Kidney (tissue), 14 donors: ENCODE results near the gene CNKSR1. TPM values are rescaled to one million over a fixed set of nuclear protein-coding genes. Genes with fewer than 3 reads are reported as not detected.

Experiments
- DNase-seq, 5 donors: peaks; one replicate each; pipeline ENCODE4 v3.0.0-alpha.2; 2013 to 2020
- FAIRE-seq: peaks from 2 replicates; lab custom pipeline; 2012; peaks lifted over from hg19 to GRCh38; lab: Jason Lieb, UNC
- H3K27ac ChIP-seq, 2 donors: one replicate each; pipeline ENCODE4 v1.7.0; 2013; ENCODE audit warnings: low read depth in 2 of 2, low read length in 2 of 2, inconsistent platforms in 1 of 2
- H3K27me3 ChIP-seq: one replicate; pipeline ENCODE4 v1.7.1; 2013; ENCODE audit warnings: low read length, inconsistent platforms; ENCODE audit not compliant: control insufficient read depth, insufficient read depth
- H3K36me3 ChIP-seq, 3 donors: one replicate each; pipeline versions ENCODE4 v1.7.0 to v1.7.1; 2013; ENCODE audit warnings: low read length in 3 of 3, control low read depth in 1 of 3, inconsistent platforms in 1 of 3; ENCODE audit not compliant: insufficient read depth in 3 of 3, control insufficient read depth in 2 of 3
- H3K4me1 ChIP-seq, 3 donors: one replicate each; pipeline versions ENCODE4 v1.7.0 to v1.7.1; 2013; ENCODE audit warnings: low read length in 3 of 3, inconsistent platforms in 1 of 3, low read depth in 1 of 3; ENCODE audit not compliant: control insufficient read depth in 2 of 3, insufficient read depth in 2 of 3
- H3K4me3 ChIP-seq, 3 donors: one replicate each; pipeline versions ENCODE4 v1.7.0 to v1.8.1; 2013; ENCODE audit warnings: low read length in 3 of 3, control low read depth in 1 of 3, inconsistent platforms in 1 of 3
- H3K9ac ChIP-seq, 3 donors: one replicate each; pipeline versions ENCODE4 v1.7.0 to v1.7.1; 2013; ENCODE audit warnings: low read length in 3 of 3, control low read depth in 1 of 3, inconsistent platforms in 1 of 3
- H3K9me3 ChIP-seq, 3 donors: one replicate each; pipeline versions ENCODE4 v1.7.0 to v1.7.1; 2013; ENCODE audit warnings: low read length in 3 of 3, control low read depth in 1 of 3, inconsistent platforms in 1 of 3; ENCODE audit not compliant: control insufficient read depth in 2 of 3, insufficient read depth in 1 of 3
- intact Hi-C: fragments of 100-400 bp; cut with DNase I; formaldehyde crosslinking; loops from one replicate; pipeline ENCODE4 v1.11.1; 2022
- polyA plus RNA-seq: library from polyadenylated mRNA; stranded (reverse); fragments of 350-450 nt; fragmentation: Illumina TruSeq; extraction: RNeasy Lipid Tissue Mini Kit (QIAGEN cat#74804); gene quantifications from one replicate; pipeline ENCODE4 v1.2.3, GENCODE V29; 2014; ENCODE audit warnings: low read depth, low replicate concordance; ENCODE audit not compliant: insufficient read depth
- total RNA-seq: library from RNA; stranded (reverse); fragmentation: NEBNext Ultra II Directional; extraction: Animal tissue kit (Norgen Biotek cat#: 25700); gene quantifications from one replicate; pipeline ENCODE4 v1.2.1, GENCODE V29; 2021
- TF ChIP-seq, protein P1 (sequence below): IDR thresholded peaks from 3 replicates; pipeline ENCODE4 v1.5.1; 2012; ENCODE audit warnings: mild to moderate bottlenecking, moderate library complexity, borderline replicate concordance; ENCODE audit not compliant: insufficient read depth; ENCODE audit errors: extremely low read depth
- donor health status: control.
- donor health status: control.
- donor health status: control.
- donor health status: control.
- donor health status: control.
- donor health status: DM: yes; HTN: yes; CAD: no.
- donor health status: Normal renal cell carcinoma (clear cell type).

CNKSR1 gene
- total and polyA plus RNA-seq, 2 donors from 2014 or later = 8.8 to 19.7 TPM

DNA sequence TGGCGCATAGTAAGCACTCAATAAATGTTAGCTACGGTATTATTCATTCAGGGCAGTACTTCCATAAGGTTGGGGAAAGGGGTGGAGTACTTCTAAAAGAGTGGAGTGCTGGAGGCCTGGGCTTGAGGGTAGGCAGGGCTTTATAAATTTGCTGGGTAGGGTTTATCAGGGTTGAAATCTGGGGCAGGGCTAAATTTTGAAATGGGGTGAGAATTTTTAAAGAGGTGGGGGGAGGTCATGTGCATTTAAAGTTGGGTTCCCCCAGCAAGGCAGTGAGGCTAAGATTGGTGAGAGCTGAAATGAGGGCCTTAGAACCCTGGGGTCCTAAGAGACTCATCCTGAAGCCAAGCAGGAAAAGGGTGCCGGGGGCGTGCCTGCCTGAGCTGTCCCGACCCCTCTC lies 23.1 kb downstream of the CNKSR1 start:
- TF ChIP-seq, protein P1, sequence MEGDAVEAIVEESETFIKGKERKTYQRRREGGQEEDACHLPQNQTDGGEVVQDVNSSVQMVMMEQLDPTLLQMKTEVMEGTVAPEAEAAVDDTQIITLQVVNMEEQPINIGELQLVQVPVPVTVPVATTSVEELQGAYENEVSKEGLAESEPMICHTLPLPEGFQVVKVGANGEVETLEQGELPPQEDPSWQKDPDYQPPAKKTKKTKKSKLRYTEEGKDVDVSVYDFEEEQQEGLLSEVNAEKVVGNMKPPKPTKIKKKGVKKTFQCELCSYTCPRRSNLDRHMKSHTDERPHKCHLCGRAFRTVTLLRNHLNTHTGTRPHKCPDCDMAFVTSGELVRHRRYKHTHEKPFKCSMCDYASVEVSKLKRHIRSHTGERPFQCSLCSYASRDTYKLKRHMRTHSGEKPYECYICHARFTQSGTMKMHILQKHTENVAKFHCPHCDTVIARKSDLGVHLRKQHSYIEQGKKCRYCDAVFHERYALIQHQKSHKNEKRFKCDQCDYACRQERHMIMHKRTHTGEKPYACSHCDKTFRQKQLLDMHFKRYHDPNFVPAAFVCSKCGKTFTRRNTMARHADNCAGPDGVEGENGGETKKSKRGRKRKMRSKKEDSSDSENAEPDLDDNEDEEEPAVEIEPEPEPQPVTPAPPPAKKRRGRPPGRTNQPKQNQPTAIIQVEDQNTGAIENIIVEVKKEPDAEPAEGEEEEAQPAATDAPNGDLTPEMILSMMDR = no peak
- DNase-seq (no peak), FAIRE-seq (no peak)
- Histone ChIP-seq H3K36me3 (no peaks in the 10 kb centered on the region), H3K9ac (no peak overlapping the region), H3K27me3 (no peaks in the 10 kb centered on the region), H3K4me3 (no peak overlapping the region), H3K27ac (no peak overlapping the region), H3K4me1 (peaks cover 0 to 2% (median 0%) of the 10 kb centered on the region in 3 donors), H3K9me3 (no peaks in the 10 kb centered on the region)
- intact Hi-C loops = no loop called here

DNA sequence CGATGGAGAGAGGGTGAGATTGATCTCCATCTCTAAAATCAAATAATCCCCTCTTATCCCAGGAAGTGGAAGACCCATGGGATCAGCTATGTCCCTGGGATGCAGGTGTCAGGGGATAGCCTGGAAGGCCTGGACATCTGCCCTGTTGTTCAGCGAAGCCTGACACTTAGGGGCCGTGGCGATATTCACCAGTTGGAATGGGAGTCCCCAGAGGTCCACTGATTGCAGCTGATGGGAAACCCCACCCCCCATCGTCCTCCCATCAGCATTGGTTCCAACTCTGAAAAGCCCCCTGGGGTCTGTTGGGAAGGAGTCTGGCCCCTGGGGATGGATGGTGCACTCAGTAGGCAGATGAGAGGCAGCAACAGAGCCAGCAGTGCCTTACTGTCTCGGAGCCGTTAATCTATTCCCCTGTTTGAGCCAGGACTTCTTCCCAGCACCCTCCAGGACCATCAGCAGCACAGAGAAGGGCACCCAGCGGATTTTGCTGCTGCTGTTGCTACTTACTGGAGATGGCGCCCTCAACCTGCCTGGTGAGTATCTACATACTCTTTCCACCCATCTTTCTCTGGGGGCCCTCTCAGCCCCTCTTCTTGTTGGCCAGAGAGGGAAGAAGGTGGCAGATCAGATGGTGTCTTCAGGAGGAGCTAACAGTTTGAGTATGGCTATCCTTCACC lies 26.5 kb downstream of the CNKSR1 start:
- TF ChIP-seq, protein P1 = no peak
- FAIRE-seq (no peak), DNase-seq (no peak)
- H3K9me3 ChIP-seq = no peaks in the 10 kb centered on the region
- H3K4me1 ChIP-seq = peaks cover 0 to 2% (median 0%) of the 10 kb centered on the region in 3 donors
- H3K4me3 ChIP-seq = no peak overlapping the region
- no peak overlapping the region for H3K27ac ChIP-seq
- no peak overlapping the region for H3K9ac ChIP-seq
- intact Hi-C loops = no loop called here
- H3K27me3 ChIP-seq = no peaks in the 10 kb centered on the region
- H3K36me3 ChIP-seq = no peaks in the 10 kb centered on the region

DNA sequence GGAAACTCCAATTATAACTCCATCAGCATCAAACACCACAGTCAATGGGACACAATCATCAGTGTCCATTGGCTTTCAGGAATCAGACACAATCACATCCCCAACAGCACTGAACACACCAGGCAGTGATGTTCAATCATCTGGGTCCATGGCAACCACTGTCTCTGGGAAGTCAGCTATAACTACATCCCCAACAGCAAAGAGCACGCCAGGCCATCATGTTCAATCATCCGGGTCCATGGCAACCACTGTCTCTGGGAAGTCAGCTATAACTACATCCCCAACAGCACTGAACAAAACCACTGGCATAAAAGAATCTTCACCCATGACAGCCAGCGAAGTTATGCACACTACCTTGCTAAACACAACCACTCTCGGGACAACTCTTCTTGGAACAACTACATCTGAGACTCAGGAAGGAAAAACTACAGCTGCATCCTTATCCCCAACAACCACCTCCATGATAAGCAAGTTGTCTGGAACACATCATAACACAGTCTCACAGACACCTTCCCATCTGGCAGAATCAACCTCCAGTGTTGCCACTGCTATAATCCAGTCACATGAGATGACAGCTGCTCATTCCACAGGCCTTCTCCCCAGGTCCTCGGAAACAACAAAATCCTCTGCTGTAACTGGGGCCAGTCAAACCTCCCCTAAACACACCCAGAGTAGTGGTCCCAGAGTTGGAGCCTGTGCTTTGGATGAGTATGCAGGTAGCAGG lies 33.0 kb downstream of the CNKSR1 start:
- Histone ChIP-seq H3K36me3 (no peaks in the 10 kb centered on the region), H3K27me3 (no peaks in the 10 kb centered on the region), H3K27ac (no peak overlapping the region), H3K9ac (no peak overlapping the region), H3K9me3 (no peaks in the 10 kb centered on the region), H3K4me3 (no peak overlapping the region), H3K4me1 (no peaks in the 10 kb centered on the region)
- no peak for FAIRE-seq
- TF ChIP-seq, protein P1 = no peak
- intact Hi-C loops = no loop called here
- no peak for DNase-seq
